Measurements from ENCODE around the gene SELPLG.

The SELPLG gene

GRCh38 chr12:108633534-108634248 is at the start of gene SELPLG:
TSS of gene SELPLG (minus strand) at chr12:108633894. CDS start at chr12:108624307, 9,587 bp downstream.
- no peak for TF ChIP-seq CTCF (IDR thresholded peaks at IDR 0.05)
- DNase-seq (ENCODE audit: low spot score): no peak
- Histone ChIP-seq H3K4me3 (peak within 1 kb of the TSS; percentile 19), H3K27ac (peak within 1 kb of the TSS; percentile 21 to 25)

- H3K27ac ChIP-seq: peak overlapping the region; percentile 40 to 59
- TF ChIP-seq CTCF (IDR thresholded peaks at IDR 0.05): no peak
These were observed 47.6 kb upstream of the SELPLG start for GRCh38 chr12:108681317-108681716.

GRCh38 chr12:108679106-108679681 is 45.5 kb upstream of the SELPLG start:
- Histone ChIP-seq H3K27ac (peak overlapping the region in 1 of 2 donors; percentile 59), H3K4me3 (no peak overlapping the region)
- TF ChIP-seq CTCF (IDR thresholded peaks at IDR 0.05): no peak
- no peak for DNase-seq (ENCODE audit: low spot score)

More at GRCh38 chr12:108681317-108681716, 47.6 kb upstream of the SELPLG start:
- H3K4me3 ChIP-seq: no peak overlapping the region
- DNase-seq (ENCODE audit: low spot score): no peak

GRCh38 chr12:108678104-108678730 is 44.5 kb upstream of the SELPLG start:
- Histone ChIP-seq H3K4me3 (no peak overlapping the region), H3K27ac (peak overlapping the region; percentile 10 to 35)
- DNase-seq (ENCODE audit: low spot score): no peak
- no peak for TF ChIP-seq CTCF (IDR thresholded peaks at IDR 0.05)

- no peak for DNase-seq (ENCODE audit: low spot score)
- H3K27ac ChIP-seq: peak overlapping the region; percentile 3 to 12
- no peak for TF ChIP-seq CTCF (IDR thresholded peaks at IDR 0.05)
These were observed 43.7 kb upstream of the SELPLG start for GRCh38 chr12:108677381-108677780.

GRCh38 chr12:108676707-108677106 is 43.0 kb upstream of the SELPLG start:
- DNase-seq (ENCODE audit: low spot score): no peak
- no peak for TF ChIP-seq CTCF (IDR thresholded peaks at IDR 0.05)
- peak overlapping the region; percentile 3 to 62 for H3K27ac ChIP-seq
- H3K4me3 ChIP-seq: no peak overlapping the region

More at GRCh38 chr12:108677381-108677780, 43.7 kb upstream of the SELPLG start:
- H3K4me3 ChIP-seq: no peak overlapping the region

Data from coronary artery (tissue), 2 donors.